Fibroblast of the aortic adventitia (primary cell): ENCODE measurements around the gene PAPPA. TPM values are rescaled to one million over a fixed set of nuclear protein-coding genes. Genes with fewer than 3 reads are reported as not detected.

ENCODE experiments used
- DNase-seq: peaks from one replicate; pipeline ENCODE4 v3.0.0-alpha.2; 2010; ENCODE audit warnings: low read depth
- H3K4me3 ChIP-seq: 2 replicates; pipeline ENCODE4 v1.5.1; 2011; ENCODE audit warnings: low read depth, mild to moderate bottlenecking, control low read depth, low read length, moderate library complexity
- total RNA-seq: library from RNA; depleted of rRNA; stranded (reverse); fragments of >200 nt; gene quantifications from 2 replicates; pipeline ENCODE4 v1.2.3, GENCODE V29; 2012; ENCODE audit warnings: low replicate concordance
- TF ChIP-seq, protein P1 (sequence below): IDR thresholded peaks from 2 replicates; pipeline ENCODE4 v1.5.1; 2011; ENCODE audit warnings: mild to moderate bottlenecking, low read length, control low read depth, inconsistent platforms; ENCODE audit not compliant: insufficient read depth

The PAPPA gene
- total RNA-seq, 1 donor: 80.5 TPM

GRCh38 chr9:116247791-116248374, 94.3 kb downstream of the PAPPA start:
- no peak overlapping the region for H3K4me3 ChIP-seq
- TF ChIP-seq, protein P1, sequence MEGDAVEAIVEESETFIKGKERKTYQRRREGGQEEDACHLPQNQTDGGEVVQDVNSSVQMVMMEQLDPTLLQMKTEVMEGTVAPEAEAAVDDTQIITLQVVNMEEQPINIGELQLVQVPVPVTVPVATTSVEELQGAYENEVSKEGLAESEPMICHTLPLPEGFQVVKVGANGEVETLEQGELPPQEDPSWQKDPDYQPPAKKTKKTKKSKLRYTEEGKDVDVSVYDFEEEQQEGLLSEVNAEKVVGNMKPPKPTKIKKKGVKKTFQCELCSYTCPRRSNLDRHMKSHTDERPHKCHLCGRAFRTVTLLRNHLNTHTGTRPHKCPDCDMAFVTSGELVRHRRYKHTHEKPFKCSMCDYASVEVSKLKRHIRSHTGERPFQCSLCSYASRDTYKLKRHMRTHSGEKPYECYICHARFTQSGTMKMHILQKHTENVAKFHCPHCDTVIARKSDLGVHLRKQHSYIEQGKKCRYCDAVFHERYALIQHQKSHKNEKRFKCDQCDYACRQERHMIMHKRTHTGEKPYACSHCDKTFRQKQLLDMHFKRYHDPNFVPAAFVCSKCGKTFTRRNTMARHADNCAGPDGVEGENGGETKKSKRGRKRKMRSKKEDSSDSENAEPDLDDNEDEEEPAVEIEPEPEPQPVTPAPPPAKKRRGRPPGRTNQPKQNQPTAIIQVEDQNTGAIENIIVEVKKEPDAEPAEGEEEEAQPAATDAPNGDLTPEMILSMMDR: no peak
- peak; percentile 53 for DNase-seq

DNA sequence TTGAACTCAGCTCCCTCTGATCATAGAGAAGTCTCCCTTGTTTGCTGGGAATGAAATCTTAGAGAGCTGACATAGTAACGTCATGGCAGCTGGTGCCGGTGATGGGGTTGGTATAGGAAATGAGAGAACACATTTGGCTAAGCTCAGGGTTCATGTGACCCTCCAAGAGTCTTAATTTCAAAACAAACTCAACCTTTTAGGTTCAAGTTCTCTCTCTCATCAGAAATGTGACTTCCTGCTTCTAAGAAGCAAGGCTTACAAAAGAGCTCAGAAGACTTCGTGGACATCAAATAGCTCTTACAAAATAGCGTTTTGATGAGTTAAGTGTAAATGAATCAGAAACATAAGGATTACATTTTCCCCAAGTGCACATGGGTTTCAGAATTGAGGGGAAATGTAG, 97.3 kb downstream of the PAPPA start:
- H3K4me3 ChIP-seq: no peak overlapping the region
- DNase-seq: no peak
- TF ChIP-seq, protein P1: no peak

DNA sequence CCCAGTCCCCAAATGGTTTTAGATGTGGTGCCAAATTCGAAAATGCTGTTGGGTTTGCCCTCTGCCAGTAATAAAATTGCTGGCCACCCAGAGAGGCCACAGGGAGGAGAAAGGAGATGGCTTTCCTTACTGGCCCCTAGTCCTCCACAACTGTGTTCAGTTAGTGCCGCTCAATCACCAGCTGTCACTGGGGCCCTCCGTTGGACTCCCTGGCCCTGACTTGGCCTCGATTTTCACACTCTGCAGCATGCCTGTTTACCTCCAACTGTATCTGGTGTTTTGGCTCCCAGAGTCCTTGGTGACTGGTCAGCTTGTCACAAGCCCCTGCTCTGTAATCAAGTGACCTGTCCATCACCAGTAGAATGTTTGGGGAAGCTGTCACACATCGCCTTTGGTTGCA, 97.8 kb downstream of the PAPPA start:
- TF ChIP-seq, protein P1: no peak
- H3K4me3 ChIP-seq: no peak overlapping the region
- no peak for DNase-seq

DNA sequence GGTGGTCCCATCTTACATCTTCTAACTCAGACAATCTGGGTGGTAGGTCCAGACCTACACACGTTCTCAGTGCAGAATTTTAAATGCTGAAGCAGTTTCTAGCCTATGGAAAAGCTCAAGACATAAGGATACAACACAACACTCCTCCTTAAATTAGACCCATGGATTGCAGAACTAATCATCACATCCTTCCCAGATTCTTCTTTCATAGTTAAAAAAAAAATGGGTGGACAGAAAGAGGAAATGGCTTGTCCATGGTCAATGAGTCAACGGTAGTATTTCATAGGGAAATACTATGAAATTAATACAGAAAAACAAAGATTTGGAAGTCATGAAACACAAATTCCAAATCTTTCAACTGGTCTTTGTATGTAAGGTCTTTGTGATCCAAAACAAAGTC, 106.9 kb downstream of the PAPPA start:
- H3K4me3 ChIP-seq: no peak overlapping the region
- TF ChIP-seq, protein P1: no peak
- no peak for DNase-seq

DNA sequence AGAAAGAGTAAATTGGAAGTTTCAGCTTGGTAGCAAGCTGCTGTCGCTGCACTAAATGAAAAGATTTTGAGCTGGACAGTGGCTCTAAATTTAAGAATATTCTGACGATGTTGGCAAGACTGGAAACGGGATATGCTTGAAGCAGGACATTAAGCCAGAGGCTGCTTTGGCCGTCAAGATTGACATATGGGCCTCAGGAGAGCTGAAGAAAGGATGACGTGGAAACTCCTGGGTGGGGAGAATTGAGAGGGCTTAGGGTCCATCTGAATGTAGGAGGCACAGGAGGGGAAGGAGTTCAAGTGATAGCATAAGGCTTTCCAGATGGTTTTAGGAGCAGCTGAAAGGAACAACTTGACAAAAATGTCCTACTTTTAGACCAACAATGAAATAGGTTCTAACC, 108.9 kb downstream of the PAPPA start:
- TF ChIP-seq, protein P1: no peak
- no peak overlapping the region for H3K4me3 ChIP-seq
- no peak for DNase-seq

DNA sequence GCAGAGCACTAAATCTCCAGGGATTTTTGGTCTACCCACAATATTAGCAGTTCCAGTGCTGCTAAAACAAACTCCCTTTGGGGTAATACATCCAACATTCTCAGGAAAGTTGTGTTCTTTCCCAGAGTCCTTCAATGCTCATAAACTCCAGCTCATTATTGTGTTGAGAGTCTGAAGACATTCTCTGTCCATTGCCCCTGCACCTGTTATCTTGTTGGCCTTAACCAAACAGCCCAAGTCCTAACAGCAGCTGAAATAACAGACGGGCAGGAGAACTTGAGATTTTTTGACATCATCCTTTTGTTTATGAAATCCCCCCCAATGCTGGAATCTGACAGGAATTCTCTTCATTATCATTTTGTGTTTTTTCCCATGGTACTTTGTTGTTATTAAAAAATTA, 110.8 kb downstream of the PAPPA start:
- TF ChIP-seq, protein P1: no peak
- no peak for DNase-seq

GRCh38 chr9:116267021-116267420, 113.4 kb downstream of the PAPPA start:
- TF ChIP-seq, protein P1: no peak
- H3K4me3 ChIP-seq: no peak overlapping the region
- peak; percentile 31 for DNase-seq

More for the DNA sequence above, 110.8 kb downstream of the PAPPA start:
- no peak overlapping the region for H3K4me3 ChIP-seq
